Caki2 (cell line): ENCODE measurements around the gene TMEM179. TPM values are rescaled to one million over a fixed set of nuclear protein-coding genes. Genes with fewer than 3 reads are reported as not detected.

Experiments used
- DNase-seq: peaks from one replicate; pipeline ENCODE4 v3.0.0-alpha.2; 2015; ENCODE audit warnings: low read depth
- in situ Hi-C: cut with HindIII; loops from 2 replicates; pipeline ENCODE4 v1.10.0; 2016; ENCODE audit warnings: low sequenced_read_pairs, low pct_unique_long_range_greater_than_20kb, mixed read lengths
- total RNA-seq: library from RNA; depleted of rRNA; stranded (reverse); fragments of >200 nt; shearing (Covaris generic); gene quantifications from 2 replicates; pipeline ENCODE4 v1.2.3, GENCODE V29; 2014; ENCODE audit warnings: low replicate concordance; rRNA removed

The TMEM179 gene
- total RNA-seq, 1 experiment from 2014 or later = 3.1 TPM

GRCh38 chr14:104542871-104543830 lies 61.4 kb downstream of the TMEM179 start:
- in situ Hi-C loops = no loop called here
- no peak for DNase-seq

- in situ Hi-C loops = no loop called here
- no peak for DNase-seq
These were observed 62.6 kb downstream of the TMEM179 start for GRCh38 chr14:104541905-104542465.

Other genes starting within 250 kb of the TMEM179 start
- gene C14orf180, start 25.0 kb downstream of the TMEM179 start, total RNA-seq = not detected in 2 replicates
- gene INF2, start 84.8 kb upstream of the TMEM179 start, total RNA-seq = 21.6 and 40.7 TPM in 2 replicates
- 2.2 and 4.2 TPM in 2 replicates for gene ADSS1, start 119.5 kb upstream of the TMEM179 start, total RNA-seq
- 196 and 239 TPM in 2 replicates for gene SIVA1, start 148.4 kb upstream of the TMEM179 start, total RNA-seq
- gene AKT1, start 191.0 kb upstream of the TMEM179 start, total RNA-seq = 126 and 177 TPM in 2 replicates
- 4.7 and 7.6 TPM in 2 replicates for gene ZBTB42, start 196.3 kb upstream of the TMEM179 start, total RNA-seq